ENCODE results near the gene WDR43.

Gene WDR43

GRCh38 chr2:28930205-28930604, 35.7 kb downstream of the WDR43 start:
- TF ChIP-seq CTCF (conservative IDR thresholded peaks at IDR 0.05; ENCODE audit: low read depth, low read length), result no peak
- no peak for DNase-seq (ENCODE audit: low read depth)
- H3K4me3 ChIP-seq (ENCODE audit: low read length), result no peak overlapping the region

DNA sequence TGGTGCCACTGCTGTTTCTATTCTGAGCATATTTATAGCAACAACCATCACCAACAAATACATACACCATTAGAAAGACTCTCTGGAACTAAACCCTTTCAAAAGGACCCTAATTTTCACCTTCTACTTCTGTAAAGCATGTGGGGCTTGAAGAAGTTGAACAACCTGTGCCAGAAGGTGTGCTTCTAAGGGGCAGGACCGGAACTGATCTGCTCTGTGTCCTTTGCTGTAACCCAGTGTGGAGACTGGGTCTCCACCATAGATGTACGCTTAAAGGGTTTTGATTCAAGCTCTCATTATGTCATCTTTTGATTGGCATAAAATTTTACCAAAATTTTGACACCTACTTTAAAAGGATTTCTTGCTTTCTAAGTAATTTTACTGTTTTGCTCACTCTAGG, 40.3 kb downstream of the WDR43 start:
- DNase-seq (ENCODE audit: low read depth), result no peak
- no peak for TF ChIP-seq CTCF (conservative IDR thresholded peaks at IDR 0.05; ENCODE audit: low read depth, low read length)
- H3K4me3 ChIP-seq (ENCODE audit: low read length), result no peak overlapping the region

DNA sequence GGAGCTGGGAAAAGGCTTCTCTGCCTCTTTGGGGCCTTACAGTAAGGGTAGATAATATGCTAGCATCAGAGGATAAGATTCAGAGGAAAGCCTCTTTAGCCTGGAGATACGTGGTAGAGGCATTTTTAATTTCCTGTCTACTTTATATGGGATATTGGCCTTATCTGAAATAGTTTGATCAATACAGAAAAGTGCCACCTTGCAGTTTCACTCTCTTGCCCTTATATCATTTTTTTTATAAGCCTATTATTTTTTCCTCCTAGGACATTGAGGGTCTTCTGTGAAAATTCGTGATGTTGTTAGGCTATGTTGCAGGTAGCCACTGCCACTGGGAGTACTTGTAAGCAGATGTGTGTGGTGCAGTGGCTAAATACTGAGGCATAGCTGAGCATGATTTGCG, 46.5 kb downstream of the WDR43 start:
- no peak for DNase-seq (ENCODE audit: low read depth)
- no peak for TF ChIP-seq CTCF (conservative IDR thresholded peaks at IDR 0.05; ENCODE audit: low read depth, low read length)
- H3K4me3 ChIP-seq (ENCODE audit: low read length), result no peak overlapping the region

- no peak for TF ChIP-seq CTCF (conservative IDR thresholded peaks at IDR 0.05; ENCODE audit: low read depth, low read length)
- no peak overlapping the region for H3K4me3 ChIP-seq (ENCODE audit: low read length)
- no peak for DNase-seq (ENCODE audit: low read depth)
These were observed 50.2 kb downstream of the WDR43 start for GRCh38 chr2:28944535-28945248.

- TF ChIP-seq CTCF (conservative IDR thresholded peaks at IDR 0.05; ENCODE audit: low read depth, low read length), result no peak
- no peak for DNase-seq (ENCODE audit: low read depth)
- no peak overlapping the region for H3K4me3 ChIP-seq (ENCODE audit: low read length)
These were observed 53.7 kb downstream of the WDR43 start for GRCh38 chr2:28948160-28948559.

DNA sequence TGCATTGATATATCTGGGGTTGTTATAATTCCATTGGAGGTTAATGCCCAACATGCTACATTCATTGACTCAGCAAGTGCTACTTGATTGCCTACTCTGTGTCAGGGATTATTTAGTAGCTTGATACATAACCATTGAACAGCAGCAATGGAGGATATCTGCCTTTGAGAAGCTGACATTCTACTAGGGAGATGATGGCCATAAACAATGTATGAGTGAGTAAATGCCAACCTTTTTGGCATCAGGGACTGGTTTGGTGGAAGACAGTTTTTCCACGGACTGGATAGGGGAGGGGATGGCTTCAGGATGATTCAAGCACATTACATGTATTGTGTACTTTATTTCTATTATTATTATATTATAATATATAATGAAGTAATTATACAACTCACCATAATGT, 54.7 kb downstream of the WDR43 start:
- DNase-seq (ENCODE audit: low read depth), result no peak
- TF ChIP-seq CTCF (conservative IDR thresholded peaks at IDR 0.05; ENCODE audit: low read depth, low read length), result no peak
- H3K4me3 ChIP-seq (ENCODE audit: low read length), result no peak overlapping the region

DNA sequence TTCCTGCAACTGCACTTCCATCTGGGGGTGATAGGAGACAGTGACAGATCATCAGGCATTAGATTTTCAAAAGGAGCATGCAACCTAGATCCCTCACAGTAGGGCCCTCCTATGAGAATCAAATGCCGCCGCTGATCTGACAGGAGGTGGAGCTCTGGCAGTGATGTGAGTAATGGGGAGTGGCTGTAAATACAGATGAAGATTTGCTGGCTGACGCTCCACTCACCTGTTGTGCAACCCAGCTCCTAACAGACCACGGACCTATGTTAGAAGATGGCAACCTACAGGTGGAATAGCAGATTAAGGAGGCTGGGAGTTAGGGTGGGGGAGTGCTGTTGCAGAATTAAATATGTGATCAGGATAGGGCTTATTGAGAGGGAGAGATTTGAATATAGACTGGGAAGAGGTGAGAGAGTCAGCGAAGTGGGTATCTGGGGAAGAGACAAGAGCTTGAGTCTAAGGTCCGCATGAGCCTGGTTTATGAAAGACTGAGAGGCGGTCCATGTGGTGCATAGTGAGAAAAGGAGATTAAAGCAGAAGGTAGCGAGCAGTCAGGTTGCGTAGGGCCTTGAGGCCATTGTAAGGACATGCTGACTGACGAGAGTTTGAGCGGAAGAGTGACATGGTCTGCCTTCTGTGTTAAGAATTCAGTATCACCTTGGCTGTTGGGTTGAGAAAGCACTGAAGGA, 55.3 kb downstream of the WDR43 start:
- H3K4me3 ChIP-seq (ENCODE audit: low read length), result no peak overlapping the region
- DNase-seq (ENCODE audit: low read depth), result no peak
- TF ChIP-seq CTCF (conservative IDR thresholded peaks at IDR 0.05; ENCODE audit: low read depth, low read length), result no peak
